GM12891 (cell line): ENCODE measurements around the gene ACER2.

ENCODE experiments used
- PAX5 ChIP-seq: IDR thresholded peaks from 2 replicates; pipeline ENCODE4 v1.6.1; 2011; ENCODE audit warnings: low read length, moderate library complexity, mild to moderate bottlenecking; ENCODE audit not compliant: insufficient read depth, severe bottlenecking
- POLR2A ChIP-seq: IDR thresholded peaks from 2 replicates; pipeline ENCODE4 v1.6.1; 2011; ENCODE audit warnings: low read depth, low read length, control low read depth
- POLR2AphosphoS5 ChIP-seq: IDR thresholded peaks from 2 replicates; pipeline ENCODE4 v1.6.1; 2011; ENCODE audit warnings: low read depth, low read length, control low read depth
- POU2F2 ChIP-seq: IDR thresholded peaks from 2 replicates; pipeline ENCODE4 v1.6.1; 2011; ENCODE audit warnings: low read depth, mild to moderate bottlenecking, control low read depth, low read length, moderate library complexity

GRCh38 chr9:19465586-19466279 is 56.9 kb downstream of the ACER2 start:
- TF ChIP-seq POLR2AphosphoS5 (no peak), POLR2A (no peak), POU2F2 (no peak), PAX5 (no peak)
